ENCODE measurements around the gene USP13. TPM values are rescaled to one million over a fixed set of nuclear protein-coding genes. Genes with fewer than 3 reads are reported as not detected.

The USP13 gene
- total and polyA plus RNA-seq, 2 of the 13 experiments (the other 11 are each of a cell fraction or from before 2014, with no cell fraction given): 15.9 to 36.7 TPM

GRCh38 chr3:179720196-179720595 is 67.4 kb downstream of the USP13 start:
- no peaks in the 10 kb centered on the region for H3K4me1 ChIP-seq (ENCODE audit: insufficient read depth, low read length)
- FAIRE-seq (no peak), DNase-seq (ENCODE audit: low spot score) (no peak), ATAC-seq (no peak)
- H3K27ac ChIP-seq (ENCODE audit: extremely low read length, insufficient read depth, low read length): no peak overlapping the region
- BruUV-seq (replicated peaks): no TSS peak
- no peaks in the 10 kb centered on the region for H4K20me1 ChIP-seq (ENCODE audit: insufficient read depth, low read length)
- no peak overlapping the region for H3K4me3 ChIP-seq (replicated peaks in 1 of 3; ENCODE audit: insufficient read depth in 1 of 3, low read depth in 2 of 3, low read length in 3 of 3)
- POLR2A ChIA-PET: no interaction called here
- TF ChIP-seq ERF (CRISPR knock-in tag; IDR thresholded peaks at IDR 0.05) (no peak), MEIS2 (CRISPR knock-in tag; IDR thresholded peaks at IDR 0.05) (no peak), TRIM24 (CRISPR knock-in tag; IDR thresholded peaks at IDR 0.05) (no peak), PLRG1 (conservative IDR thresholded peaks at IDR 0.05) (no peak), FOXK1 (CRISPR knock-in tag; IDR thresholded peaks at IDR 0.05; ENCODE audit: borderline replicate concordance, low read depth) (no peak), CERS6 (CRISPR knock-in tag; IDR thresholded peaks at IDR 0.05) (no peak), MBNL3 (CRISPR knock-in tag; conservative IDR thresholded peaks at IDR 0.05) (no peak), ZNF430 (CRISPR knock-in tag; IDR thresholded peaks at IDR 0.05) (no peak), ZSCAN22 (CRISPR knock-in tag; IDR thresholded peaks at IDR 0.05) (no peak), ZNF562 (CRISPR knock-in tag; IDR thresholded peaks at IDR 0.05; ENCODE audit: borderline replicate concordance) (no peak), POGZ (CRISPR knock-in tag; IDR thresholded peaks at IDR 0.05) (no peak), ZNF737 (CRISPR knock-in tag; IDR thresholded peaks at IDR 0.05; ENCODE audit: borderline replicate concordance) (no peak), RBM22 (optimal IDR thresholded peaks at IDR 0.05; ENCODE audit: low read length) (no peak)
- H3K9ac ChIP-seq (ENCODE audit: insufficient read depth, low read depth, low read length): no peak overlapping the region
- CTCF ChIA-PET (ENCODE audit: low intra/inter-chr PET ratio, low total read pairs): no interaction called here
- H3K9me3 ChIP-seq (ENCODE audit: low read length): no peaks in the 10 kb centered on the region
- intact Hi-C loops (cut with micrococcal nuclease; ENCODE audit: unreplicated experiment): no loop called here
- H3K79me2 ChIP-seq (ENCODE audit: insufficient read depth, low read length): no peaks in the 10 kb centered on the region
- no peak overlapping the region for H2AFZ ChIP-seq (ENCODE audit: low read length)
- no peak overlapping the region for H3K4me2 ChIP-seq (ENCODE audit: low read depth, low read length)
- in situ Hi-C loops (cut with HindIII; ENCODE audit: extremely low pct_ligation_motif_present, low pct_unique_long_range_greater_than_20kb): no loop called here
- 82% methylated on average over 8 of the region's 8 CpGs for WGBS (ENCODE audit: low lambda C conversion rate)
- no peaks in the 10 kb centered on the region for H3K27me3 ChIP-seq (ENCODE audit: control insufficient read depth in 1 of 2, insufficient read depth in 2 of 2, low read length in 2 of 2)
- H3K36me3 ChIP-seq (replicated peaks in 1 of 2; ENCODE audit: control insufficient read depth in 1 of 2, insufficient read depth in 2 of 2, low read length in 2 of 2): peaks cover 7 to 40% of the 10 kb centered on the region in 2 experiments

Data from HepG2 (cell line).